GM12878 (cell line): ENCODE data around the gene RCN2. TPM values are rescaled to one million over a fixed set of nuclear protein-coding genes. Genes with fewer than 3 reads are reported as not detected.

Source experiments
- BCL3 ChIP-seq: IDR thresholded peaks from 2 replicates; pipeline ENCODE4 v1.6.1; 2011; ENCODE audit warnings: borderline replicate concordance, low read depth, mild to moderate bottlenecking, moderate library complexity, low read length; ENCODE audit not compliant: insufficient read depth, poor library complexity, severe bottlenecking
- E2F4 ChIP-seq: IDR thresholded peaks from 2 replicates; pipeline ENCODE4 v1.6.1; 2012; ENCODE audit warnings: low read depth, low read length, improper control_type of control experiment
- E2F8 ChIP-seq: fragments of 450-650 bp; IDR thresholded peaks from 2 replicates; pipeline ENCODE4 v1.6.1; 2018; ENCODE audit warnings: mild to moderate bottlenecking, low read depth, moderate library complexity; ENCODE audit not compliant: partially characterized antibody
- GABPA ChIP-seq: IDR thresholded peaks from 2 replicates; pipeline ENCODE4 v1.6.1; 2014; ENCODE audit warnings: antibody characterized with exemption, low read depth, mild to moderate bottlenecking, inconsistent platforms
- HDGF ChIP-seq: fragments of 450-650 bp; IDR thresholded peaks from 2 replicates; pipeline ENCODE4 v1.6.1; 2016; ENCODE audit warnings: antibody characterized with exemption
- KAT2A ChIP-seq: conservative IDR thresholded peaks from 2 replicates; pipeline ENCODE4 v1.6.1; 2011; ENCODE audit warnings: low read depth, low read length; ENCODE audit not compliant: control insufficient read depth
- KLF5 ChIP-seq: fragments of 450-650 bp; IDR thresholded peaks from 2 replicates; pipeline ENCODE4 v1.6.1; 2014; ENCODE audit warnings: mild to moderate bottlenecking; ENCODE audit not compliant: partially characterized antibody
- MAX ChIP-seq: IDR thresholded peaks from 2 replicates; pipeline ENCODE4 v1.6.1; 2012; ENCODE audit warnings: low read depth, low read length, improper control_type of control experiment
- MTA2 ChIP-seq: fragments of 450-650 bp; IDR thresholded peaks from 2 replicates; pipeline ENCODE4 v1.6.1; 2016; ENCODE audit warnings: low read depth, mild to moderate bottlenecking, moderate library complexity
- PML ChIP-seq: IDR thresholded peaks from 2 replicates; pipeline ENCODE4 v1.6.1; 2012; ENCODE audit warnings: low read length, inconsistent platforms
- POLR2A ChIP-seq: IDR thresholded peaks from 2 replicates; pipeline ENCODE4 v1.6.1; 2011; ENCODE audit warnings: low read depth, mild to moderate bottlenecking, low read length
- POLR2AphosphoS2 ChIP-seq: IDR thresholded peaks from 2 replicates; pipeline ENCODE4 v1.6.1; 2011; ENCODE audit warnings: low read depth, mild to moderate bottlenecking, low read length, improper control_type of control experiment, moderate library complexity
- RAD21 ChIP-seq: IDR thresholded peaks from 2 replicates; pipeline ENCODE4 v1.6.1; 2011; ENCODE audit warnings: mild to moderate bottlenecking, low read depth, low read length, moderate library complexity; ENCODE audit not compliant: insufficient read depth
- RAD51 ChIP-seq: fragments of 450-650 bp; IDR thresholded peaks from 2 replicates; pipeline ENCODE4 v1.6.1; 2016; ENCODE audit warnings: moderate library complexity, mild to moderate bottlenecking, inconsistent platforms
- RUNX3 ChIP-seq: IDR thresholded peaks from 2 replicates; pipeline ENCODE4 v1.6.1; 2012; ENCODE audit warnings: low read length, inconsistent platforms
- SIX5 ChIP-seq: IDR thresholded peaks from 2 replicates; pipeline ENCODE4 v1.6.1; 2011; ENCODE audit warnings: mild to moderate bottlenecking, low read depth, low read length, moderate library complexity; ENCODE audit not compliant: severe bottlenecking
- SREBF2 ChIP-seq: IDR thresholded peaks from 2 replicates; pipeline ENCODE4 v1.6.1; 2012; ENCODE audit warnings: mild to moderate bottlenecking, low read length
- SRF ChIP-seq, 2 experiments: IDR thresholded peaks; 2 replicates each; pipeline ENCODE4 v1.6.1; 2011; ENCODE audit warnings: low read depth in 2 of 2, low read length in 2 of 2, mild to moderate bottlenecking in 1 of 2, moderate library complexity in 1 of 2
- SUPT20H ChIP-seq: IDR thresholded peaks from 2 replicates; pipeline ENCODE4 v1.6.1; 2011; ENCODE audit warnings: low read depth, mild to moderate bottlenecking, low read length, moderate library complexity, borderline replicate concordance; ENCODE audit not compliant: control insufficient read depth
- TBL1XR1 ChIP-seq: IDR thresholded peaks from 2 replicates; pipeline ENCODE4 v1.6.1; 2012; ENCODE audit warnings: low read depth, low read length, improper control_type of control experiment
- ZBTB11 ChIP-seq: fragments of 450-650 bp; formaldehyde crosslinking; IDR thresholded peaks from 2 replicates; pipeline ENCODE4 v1.5.0; 2022; ENCODE audit warnings: mild to moderate bottlenecking, missing genetic modification characterization
- polyA plus RNA-seq, 11 experiments: library from polyadenylated mRNA; depleted of rRNA in 4 of 11; unstranded in 6 of 11; stranded (reverse) in 5 of 11; fragments of >200 nt; fragmentation: Nextera tagmentation in 4 of 11; fragmentation: Illumina TruSeq in 1 of 11; extraction: Ambion mirVana in 4 of 11; extraction: Trizol in 1 of 11; gene quantifications; 1 replicate in 1 of 11; 2 replicates in 10 of 11; pipeline versions ENCODE4 v1.2.1 to v1.2.3, GENCODE V29; 2011 to 2016; ENCODE audit warnings: inconsistent platforms in 2 of 11, missing spikeins in 2 of 11, low read depth in 1 of 11
- total RNA-seq, 4 experiments: library from RNA; depleted of rRNA in 3 of 4; stranded (reverse); fragments of >200 nt in 3 of 4; fragmentation: Illumina TruSeq in 1 of 4; extraction: Trizol in 1 of 4; gene quantifications; 2 replicates each; pipeline versions ENCODE4 v1.2.1 to v1.2.3, GENCODE V29; 2013 to 2021

The RCN2 gene
- total and polyA plus RNA-seq, 10 of the 15 experiments (the other 5 are each of a cell fraction or from before 2014, with no cell fraction given): 4.9 to 41.0 (median 12.9) TPM

GRCh38 chr15:76931397-76932134, at the start of gene RCN2 (continued):
- no peak for TF ChIP-seq HDGF
- TF ChIP-seq PML: peak; percentile 72; the same call in 1 of the 2 replicates
- no peak for TF ChIP-seq SIX5
- TF ChIP-seq POLR2AphosphoS2: peak; percentile 78; the same call in 1 of the 2 replicates
- TF ChIP-seq KAT2A: no peak
- TF ChIP-seq TBL1XR1: no peak
- TF ChIP-seq SRF (IDR thresholded peaks at IDR 0.05; ENCODE audit: low read depth in 2 of 2, low read length in 2 of 2): peak; percentile 19 to 27; a peak in 2 of 4 replicates
- peak; percentile 61 for TF ChIP-seq KLF5
- no peak for TF ChIP-seq SREBF2
- no peak for TF ChIP-seq MTA2
- TF ChIP-seq RAD21: no peak
- no peak for TF ChIP-seq RAD51
- peak; percentile 18; the same call in 1 of the 2 replicates for TF ChIP-seq MAX
- TF ChIP-seq E2F4: 0 out of 2 replicates have a peak, but pooled peaks have one; percentile 16
- no peak for TF ChIP-seq SUPT20H
- peak; percentile 92 for TF ChIP-seq POLR2A
- no peak for TF ChIP-seq BCL3
- no peak for TF ChIP-seq GABPA
- TF ChIP-seq ZBTB11 (CRISPR knock-in tag): no peak
- peak; percentile 61 for TF ChIP-seq RUNX3
- no peak for TF ChIP-seq E2F8
